ENCODE data around the gene REXO1. TPM values are rescaled to one million over a fixed set of nuclear protein-coding genes. Genes with fewer than 3 reads are reported as not detected.
A peak's percentile ranks its signal among the peaks of the same experiment; 100 is the strongest.

The REXO1 gene
- total and polyA plus RNA-seq, 5 experiments from 2014 or later = 2.7 to 86.2 (median 6.8) TPM

DNA sequence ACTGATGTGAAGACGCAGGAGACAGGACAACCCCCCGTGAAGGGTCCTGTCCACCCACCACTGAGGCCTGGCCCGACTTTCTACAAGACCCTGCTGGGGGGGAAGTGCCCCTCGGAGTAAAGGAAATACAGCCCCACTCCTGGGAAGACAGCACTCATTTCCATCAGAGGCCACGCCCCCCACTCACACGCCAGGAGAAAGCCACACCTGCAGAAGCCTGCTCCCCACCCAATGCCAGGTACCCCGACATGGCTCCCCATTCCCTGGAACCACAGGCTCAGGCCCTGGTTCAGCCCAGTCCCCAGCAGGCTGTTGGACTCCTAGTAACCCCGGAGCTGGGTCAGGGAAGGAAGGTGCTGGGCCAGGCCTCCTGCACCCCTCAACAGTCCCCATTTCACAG lies 25.3 kb downstream of the REXO1 start:
- peaks cover 0 to 45% (median 7%) of the 10 kb centered on the region in 3 donors for H3K36me3 Mint-ChIP-seq
- peaks cover 0 to 11% (median 4%) of the 10 kb centered on the region in 4 donors for H3K4me1 Mint-ChIP-seq
- no peak for DNase-seq
- H3K4me3 Mint-ChIP-seq = no peak overlapping the region
- no peaks in the 10 kb centered on the region for H3K9me3 Mint-ChIP-seq
- POLR2A ChIA-PET = interaction anchor here (0.7 kb wide), 1 partner anchor 16 kb away, joined by 3 read pairs; no protein-coding TSS in a partner anchor
- no peak overlapping the region for H3K27ac Mint-ChIP-seq
- H3K27me3 Mint-ChIP-seq = no peaks in the 10 kb centered on the region
- no peak for ATAC-seq

DNA sequence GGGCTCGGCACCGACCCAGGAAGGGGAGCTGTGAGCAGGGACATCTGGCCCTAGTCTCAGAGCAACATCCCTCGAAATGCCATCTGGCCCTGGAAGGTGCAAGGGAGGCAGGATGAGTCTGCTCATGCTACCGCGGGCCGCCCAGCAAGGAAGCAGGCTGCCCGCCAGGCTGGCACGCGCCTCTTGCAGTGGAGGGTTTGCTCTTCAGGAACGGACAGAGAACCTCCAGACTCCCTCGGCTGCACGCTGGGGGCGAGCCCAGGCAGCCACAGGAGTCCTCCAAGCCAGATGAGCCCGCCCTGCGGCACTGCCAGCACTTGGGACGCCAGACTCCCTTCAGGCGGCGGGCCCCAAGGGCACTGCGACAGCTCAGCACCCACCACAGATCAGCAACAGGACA lies 26.1 kb downstream of the REXO1 start:
- Mint-ChIP-seq H3K4me1 (peaks cover 0 to 11% (median 4%) of the 10 kb centered on the region in 4 donors), H3K36me3 (peaks cover 0 to 48% (median 7%) of the 10 kb centered on the region in 3 donors), H3K27me3 (no peaks in the 10 kb centered on the region), H3K4me3 (no peak overlapping the region), H3K27ac (no peak overlapping the region), H3K9me3 (no peaks in the 10 kb centered on the region)
- no peak for DNase-seq
- POLR2A ChIA-PET = interaction anchor here (0.7 kb wide), 1 partner anchor 17 kb away, joined by 3 read pairs; no protein-coding TSS in a partner anchor
- ATAC-seq = no peak

DNA sequence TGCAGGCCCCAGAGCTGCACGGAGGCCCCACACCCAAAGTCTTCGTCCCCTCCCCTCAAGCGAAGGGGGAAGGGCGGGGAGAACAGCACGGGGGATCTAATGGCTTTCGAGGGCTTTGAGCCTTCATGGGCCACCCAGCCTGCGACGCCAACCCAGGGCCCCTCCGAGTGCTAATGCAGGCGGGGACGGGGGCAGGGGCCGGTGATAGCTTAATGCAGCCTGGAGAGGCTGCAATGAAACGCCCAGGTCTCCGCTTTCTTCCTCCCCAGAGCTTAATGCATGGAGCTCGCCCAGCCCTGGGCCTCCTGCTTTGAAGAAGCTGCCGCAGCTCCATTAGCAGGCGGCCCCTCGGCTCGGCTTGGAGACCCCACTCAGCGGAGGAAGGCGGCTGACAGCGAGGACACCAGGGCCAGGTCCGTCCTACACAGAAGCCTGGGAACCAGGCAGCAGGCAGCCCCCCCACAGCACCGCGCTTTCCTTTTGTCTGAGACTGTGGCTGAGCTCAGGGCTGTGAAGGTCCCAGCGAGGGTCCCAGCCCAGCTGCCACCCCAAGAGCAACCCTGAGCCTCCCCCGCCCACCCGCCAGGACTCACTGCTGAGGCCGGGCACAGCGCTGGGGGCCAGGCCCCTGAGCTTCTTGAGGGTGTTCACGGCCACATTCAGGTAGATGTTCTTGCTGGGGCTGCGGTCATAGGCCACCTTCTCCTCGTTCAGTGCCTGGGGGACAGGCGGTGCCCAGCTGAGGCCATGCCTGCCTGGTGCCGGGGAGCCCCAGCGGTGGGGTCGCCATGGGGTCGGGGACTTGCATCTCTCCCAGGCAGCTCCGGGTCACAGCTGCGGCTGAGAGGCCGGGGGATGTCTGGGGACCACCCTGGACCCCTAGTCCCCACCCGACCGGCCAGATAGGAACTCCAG lies 28.7 kb downstream of the REXO1 start:
- ATAC-seq = no peak
- Mint-ChIP-seq H3K9me3 (no peaks in the 10 kb centered on the region), H3K36me3 (peaks cover 0 to 48% (median 7%) of the 10 kb centered on the region in 3 donors), H3K4me1 (peaks cover 0 to 5% (median under 1%) of the 10 kb centered on the region in 4 donors), H3K27ac (no peak overlapping the region), H3K27me3 (no peaks in the 10 kb centered on the region), H3K4me3 (no peak overlapping the region)
- POLR2A ChIA-PET = no interaction called here
- no peak for DNase-seq

DNA sequence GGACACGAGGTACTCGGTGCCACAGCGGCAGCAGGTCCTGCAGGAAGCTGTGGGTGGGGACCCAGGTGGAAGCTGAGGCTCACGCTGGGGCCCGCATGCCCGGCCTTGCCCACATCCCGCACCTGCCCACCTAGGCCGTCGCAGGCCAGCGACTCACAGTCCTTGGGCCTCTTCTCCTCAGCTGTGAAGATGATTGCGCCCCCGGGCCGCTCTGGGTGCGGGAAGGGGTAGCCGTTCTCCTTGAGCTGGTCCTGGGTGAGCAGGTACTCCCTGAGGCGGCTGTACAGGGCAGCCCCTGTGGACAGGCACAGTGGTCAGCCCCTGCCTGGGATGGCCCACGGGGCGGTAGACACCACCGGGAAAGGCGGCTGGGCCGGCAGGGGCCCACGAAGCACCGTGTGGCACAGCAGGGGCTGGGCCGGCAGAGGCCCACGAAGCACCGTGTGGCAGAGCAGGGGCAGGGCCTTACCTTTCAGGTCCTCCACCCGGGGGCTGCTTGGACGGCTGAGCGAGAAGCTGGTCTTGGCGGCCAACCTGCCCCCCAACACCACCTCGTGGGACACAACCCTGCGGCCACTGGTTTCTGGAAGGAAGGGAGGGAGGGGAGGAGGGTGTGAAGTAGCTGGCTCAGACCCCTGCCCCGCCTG lies 29.6 kb downstream of the REXO1 start:
- Mint-ChIP-seq H3K27me3 (no peaks in the 10 kb centered on the region), H3K9me3 (no peaks in the 10 kb centered on the region), H3K36me3 (peaks cover 0 to 40% (median 4%) of the 10 kb centered on the region in 3 donors), H3K4me1 (peaks cover 0 to 3% (median under 1%) of the 10 kb centered on the region in 4 donors), H3K4me3 (no peak overlapping the region), H3K27ac (no peak overlapping the region)
- ATAC-seq = no peak
- POLR2A ChIA-PET = no interaction called here
- no peak for DNase-seq

DNA sequence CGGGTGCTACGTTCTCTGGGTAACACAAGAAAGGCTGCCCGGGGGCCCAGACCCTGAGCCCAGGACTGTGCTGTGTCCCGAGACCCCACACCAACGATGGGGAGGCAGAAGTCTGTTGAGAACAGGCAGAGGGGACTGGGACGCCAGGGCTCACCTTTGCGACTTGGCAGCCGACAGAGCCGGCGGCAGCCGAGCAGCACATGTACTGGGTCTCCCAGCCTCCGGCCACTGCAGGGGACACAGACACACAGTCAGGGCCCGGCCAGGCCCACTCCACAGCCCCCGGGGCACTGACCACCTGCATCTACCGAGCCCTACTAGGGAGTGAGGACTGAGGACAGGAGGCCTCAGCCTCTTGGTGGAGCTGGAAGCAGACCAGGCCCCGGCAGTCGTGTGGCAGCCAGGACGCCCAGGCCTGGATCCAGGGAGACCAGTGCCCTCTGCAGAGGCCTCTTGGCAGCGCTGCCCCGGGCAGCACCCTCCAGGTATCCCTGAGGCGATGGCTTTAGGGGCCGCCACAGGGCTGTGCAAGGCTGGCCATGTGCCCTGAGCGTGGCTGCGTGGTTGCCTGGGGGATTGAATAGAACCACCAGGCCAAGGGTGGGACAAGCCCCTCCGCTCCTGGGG lies 30.6 kb downstream of the REXO1 start:
- no peak overlapping the region for H3K27ac Mint-ChIP-seq
- H3K36me3 Mint-ChIP-seq = peaks cover 0 to 40% (median 4%) of the 10 kb centered on the region in 3 donors
- H3K4me1 Mint-ChIP-seq = peaks cover 6 to 9% (median 7%) of the 10 kb centered on the region in 4 donors
- no peak for DNase-seq
- no peak for ATAC-seq
- H3K27me3 Mint-ChIP-seq = no peaks in the 10 kb centered on the region
- H3K9me3 Mint-ChIP-seq = no peaks in the 10 kb centered on the region
- H3K4me3 Mint-ChIP-seq = no peak overlapping the region
- POLR2A ChIA-PET = no interaction called here

DNA sequence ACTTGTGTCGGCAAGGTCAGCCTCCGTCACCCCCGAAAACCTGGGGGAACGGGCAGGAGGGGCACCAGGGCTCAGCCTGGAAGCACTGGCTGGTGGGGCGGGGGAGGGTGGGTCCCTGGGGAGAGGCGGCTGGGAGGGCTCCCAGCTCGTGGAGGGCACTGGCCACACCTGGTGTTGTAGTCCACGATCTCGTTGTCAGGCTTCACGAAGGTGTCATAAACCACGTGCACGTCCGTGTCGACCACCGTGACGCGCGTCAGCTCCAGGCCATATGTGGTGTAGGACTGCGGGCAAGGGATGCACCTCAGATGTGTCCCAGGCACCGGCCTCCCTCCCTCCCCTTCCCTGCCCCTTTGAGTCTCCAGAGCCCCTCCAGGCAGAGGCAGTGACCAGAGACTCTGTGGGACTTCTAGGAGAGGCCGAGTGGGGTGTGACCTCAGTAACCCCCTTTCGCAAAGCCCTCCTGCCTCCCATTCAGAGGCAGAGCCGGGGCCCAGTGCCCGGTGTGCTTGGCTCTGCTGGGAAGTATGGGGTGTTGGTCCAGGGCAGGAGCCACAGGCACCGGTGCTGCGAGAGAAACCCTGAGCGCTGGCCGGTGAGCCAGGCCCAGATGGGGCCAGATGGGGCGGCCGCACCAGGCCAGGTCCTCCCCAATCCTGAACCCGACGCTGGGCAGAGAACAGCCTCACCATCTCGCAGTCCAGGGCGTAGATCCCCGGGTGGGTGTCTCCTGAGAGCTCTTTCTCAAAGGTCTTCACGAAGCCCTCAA lies 31.6 kb downstream of the REXO1 start:
- Mint-ChIP-seq H3K36me3 (peaks cover 0 to 35% (median 4%) of the 10 kb centered on the region in 3 donors), H3K4me1 (peaks cover 10 to 14% (median 12%) of the 10 kb centered on the region in 4 donors), H3K27me3 (no peaks in the 10 kb centered on the region), H3K4me3 (no peak overlapping the region), H3K27ac (no peak overlapping the region), H3K9me3 (no peaks in the 10 kb centered on the region)
- POLR2A ChIA-PET = no interaction called here
- ATAC-seq (no peak), DNase-seq (no peak)

DNA sequence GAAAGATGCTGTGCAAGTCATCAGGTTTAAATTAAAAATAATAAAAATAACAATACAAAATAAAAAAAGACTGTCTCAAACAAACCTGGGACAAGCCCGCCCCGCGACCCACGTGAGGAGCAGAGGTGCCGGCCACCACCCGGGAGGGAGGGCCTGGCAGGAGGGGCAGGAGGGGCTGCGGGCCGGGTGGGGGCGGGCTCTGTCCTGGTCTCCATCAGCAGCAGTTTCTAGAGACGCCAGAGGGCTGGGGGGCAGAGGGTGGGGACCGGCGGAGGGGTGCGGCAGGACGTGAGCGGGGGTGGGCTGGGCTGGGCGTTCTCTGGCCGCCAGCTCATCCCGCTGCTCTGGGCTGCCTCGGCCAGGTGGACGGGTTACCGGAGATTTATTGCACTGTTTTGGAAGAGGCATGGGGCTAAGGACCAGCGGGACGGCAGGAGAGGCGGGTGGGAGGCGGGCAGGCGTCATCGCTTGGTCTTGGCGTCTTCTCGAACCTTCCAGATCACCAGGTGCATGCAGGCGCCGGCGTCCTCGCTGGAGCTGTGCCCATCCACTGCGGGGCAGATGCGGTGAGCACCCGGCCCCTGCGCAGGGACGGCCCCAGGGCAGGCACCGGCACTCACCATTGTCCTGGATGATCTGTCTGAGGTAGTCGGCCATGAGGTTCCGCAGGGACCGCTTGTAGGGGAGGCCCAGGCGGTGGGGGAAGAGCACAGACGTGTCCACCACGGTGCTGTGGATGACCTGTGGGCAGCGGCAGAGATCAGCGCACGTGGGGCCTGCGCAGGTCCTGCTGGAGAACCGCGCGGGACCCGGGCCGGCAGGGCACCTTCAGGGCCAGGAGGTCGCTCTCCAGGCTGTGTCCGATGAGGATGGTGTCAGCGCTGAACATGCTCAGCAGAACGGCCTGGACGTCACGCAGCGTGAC lies 32.4 kb downstream of the REXO1 start:
- POLR2A ChIA-PET = no interaction called here
- Mint-ChIP-seq H3K27me3 (no peaks in the 10 kb centered on the region), H3K36me3 (peaks cover 0 to 28% (median 4%) of the 10 kb centered on the region in 3 donors), H3K4me3 (no peak overlapping the region), H3K4me1 (peaks cover 10 to 18% (median 13%) of the 10 kb centered on the region in 4 donors), H3K27ac (no peak overlapping the region), H3K9me3 (no peaks in the 10 kb centered on the region)
- no peak for ATAC-seq
- no peak for DNase-seq

DNA sequence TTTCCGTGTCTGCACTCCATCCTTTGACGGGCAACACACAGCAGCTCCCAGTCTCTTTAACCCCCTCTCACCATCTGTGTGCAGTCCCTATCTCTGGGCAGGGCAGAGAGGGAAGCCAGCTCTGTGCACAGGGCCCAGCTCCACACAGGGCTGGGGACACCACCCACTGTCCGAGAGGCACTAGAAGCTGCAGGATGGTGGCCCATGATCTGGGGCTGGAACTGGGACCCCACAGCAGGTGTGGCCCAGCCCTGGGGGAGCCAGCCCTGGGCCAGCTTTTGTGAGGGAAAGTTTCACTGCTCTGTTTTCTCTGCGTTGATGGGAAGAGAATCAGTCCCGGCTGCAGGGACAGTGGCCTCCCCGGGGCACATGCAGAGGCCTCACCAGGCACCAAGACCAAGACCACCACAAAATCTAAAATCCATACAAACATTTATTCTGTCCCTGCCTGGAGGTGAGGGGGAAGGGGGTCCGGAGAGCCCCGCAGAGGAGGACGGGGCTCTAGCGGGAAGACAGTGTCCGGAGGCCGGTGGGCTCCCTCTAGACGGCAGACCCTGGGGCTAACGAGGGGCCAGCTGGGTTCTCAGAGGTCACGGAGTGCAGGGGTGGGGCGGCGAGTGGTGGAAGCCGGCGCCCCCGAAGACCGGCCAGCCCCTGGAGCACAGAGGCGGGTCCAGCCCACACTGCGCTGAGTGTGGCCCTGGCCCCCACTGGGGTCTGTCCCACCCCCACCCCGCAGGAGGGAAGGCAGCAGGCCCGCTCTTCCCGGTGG lies 33.3 kb downstream of the REXO1 start:
- Mint-ChIP-seq H3K4me1 (peaks cover 11 to 16% (median 13%) of the 10 kb centered on the region in 4 donors), H3K4me3 (peak overlapping the region in 2 of 10 donors; percentile 14 to 24), H3K36me3 (peaks cover 0 to 20% (median 2%) of the 10 kb centered on the region in 3 donors), H3K27me3 (no peaks in the 10 kb centered on the region), H3K27ac (peak overlapping the region in 1 of 10 donors; percentile 33), H3K9me3 (no peaks in the 10 kb centered on the region)
- POLR2A ChIA-PET = interaction anchor here (0.6 kb wide), 1 partner anchor 8 kb away, joined by 3 read pairs; no protein-coding TSS in a partner anchor
- ATAC-seq = no peak
- DNase-seq = no peak

DNA sequence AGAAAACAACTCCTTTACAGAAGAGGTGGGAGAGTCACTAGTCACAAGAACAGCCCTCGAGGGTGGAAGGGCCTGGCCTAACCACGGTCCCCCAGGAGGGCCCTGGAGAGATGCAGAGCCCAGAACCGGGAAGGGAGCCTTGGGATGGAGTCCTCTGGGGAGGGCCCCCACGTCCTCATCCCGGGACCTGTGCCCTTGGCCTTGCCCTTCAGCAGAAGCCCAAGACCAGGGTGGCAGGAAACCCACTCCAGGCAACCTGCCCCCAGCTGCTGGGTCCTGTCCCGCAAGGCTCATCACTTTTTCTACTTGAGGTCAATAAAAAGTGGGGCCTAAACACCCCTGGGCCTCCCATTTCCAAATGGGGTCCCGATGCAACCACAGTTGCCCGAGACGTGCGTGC lies 33.9 kb downstream of the REXO1 start:
- DNase-seq (no peak), ATAC-seq (no peak)
- POLR2A ChIA-PET = interaction anchor here (0.6 kb wide), 1 partner anchor 7 kb away, joined by 3 read pairs; no protein-coding TSS in a partner anchor
- Mint-ChIP-seq H3K36me3 (peaks cover 0 to 19% (median 2%) of the 10 kb centered on the region in 3 donors), H3K4me1 (peaks cover 11 to 16% (median 13%) of the 10 kb centered on the region in 4 donors), H3K4me3 (no peak overlapping the region), H3K27ac (peak overlapping the region in 1 of 10 donors; percentile 73), H3K27me3 (no peaks in the 10 kb centered on the region), H3K9me3 (no peaks in the 10 kb centered on the region)

DNA sequence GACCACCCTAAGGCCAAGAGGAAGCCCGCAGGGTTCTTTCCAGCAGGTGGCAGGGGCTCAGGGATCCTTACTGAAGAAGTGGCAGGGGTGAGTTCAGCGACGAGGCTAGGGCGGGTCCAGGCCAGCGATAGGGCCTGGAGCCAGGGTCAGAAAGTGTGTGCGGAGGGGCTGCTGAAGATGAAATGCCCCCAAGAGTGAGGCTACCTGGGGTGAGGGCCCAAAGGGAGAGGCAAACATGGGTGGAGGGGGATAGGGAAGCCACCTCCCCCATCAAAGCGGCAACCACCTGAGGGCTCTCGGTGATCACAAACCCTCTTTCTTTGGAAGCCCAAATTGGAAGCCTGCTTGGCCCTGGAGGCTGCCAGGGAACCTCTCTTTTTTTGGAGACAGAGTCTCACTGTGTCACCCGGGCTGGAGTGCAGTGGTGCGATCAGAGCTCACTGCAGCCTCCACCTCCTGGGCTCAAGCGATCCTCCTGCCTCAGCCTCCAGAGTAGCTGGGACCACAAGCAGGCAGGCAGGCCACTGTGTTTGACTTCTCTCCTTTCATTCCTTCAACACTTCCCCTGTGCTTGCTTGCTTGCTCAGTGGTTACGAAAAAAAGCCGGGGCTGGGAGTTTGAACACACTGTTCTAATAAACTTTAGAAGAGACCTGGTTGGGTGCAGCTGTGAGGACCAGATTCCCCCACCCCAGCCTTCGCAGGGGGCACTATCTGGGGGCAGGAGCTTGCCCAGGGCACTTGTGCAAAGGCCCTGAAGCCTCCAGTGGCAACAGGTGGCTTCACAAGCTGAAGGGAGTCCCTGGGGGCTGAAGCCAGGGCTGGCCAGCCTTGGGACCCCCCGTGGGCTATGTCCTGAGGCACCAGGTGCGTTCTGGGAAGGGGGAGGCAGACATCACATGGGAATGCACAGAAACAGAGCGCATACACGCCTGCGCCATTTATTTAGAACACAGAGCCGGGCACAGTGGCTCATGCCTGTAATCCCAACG lies 34.8 kb downstream of the REXO1 start:
- Mint-ChIP-seq H3K9me3 (no peaks in the 10 kb centered on the region), H3K4me1 (peaks cover 11 to 16% (median 13%) of the 10 kb centered on the region in 4 donors), H3K4me3 (peak overlapping the region; percentile 89 to 96 (median 94)), H3K27me3 (no peaks in the 10 kb centered on the region), H3K27ac (peak overlapping the region in 9 of 10 donors; percentile 52 to 95 (median 92)), H3K36me3 (peaks cover 0 to 19% (median 2%) of the 10 kb centered on the region in 3 donors)
- no peak for ATAC-seq
- no peak for DNase-seq
- POLR2A ChIA-PET = interaction anchor here (0.7 to 0.9 kb wide), 2 partner anchors 12 to 196 kb away, joined by 3 to 8 read pairs; no protein-coding TSS in a partner anchor

Measured in naive thymus-derived CD8-positive, alpha-beta T cell (primary cell).